Measurements from ENCODE around the gene SYT2. TPM values are rescaled to one million over a fixed set of nuclear protein-coding genes. Genes with fewer than 3 reads are reported as not detected.

Gene SYT2
- total and polyA plus RNA-seq, 8 donors = 1.1 to 5.4 (median 2.5) TPM; not detected in 1

- intact Hi-C loops (cut with DNase I) = no loop called here
- no peaks in the 10 kb centered on the region for H3K36me3 ChIP-seq
- no peak for TF ChIP-seq CTCF (IDR thresholded peaks at IDR 0.05)
- H3K27me3 ChIP-seq = peaks cover 4 to 100% of the 10 kb centered on the region in 2 donors
- DNase-seq (no peak), ATAC-seq (peak; percentile 18)
- H3K4me1 ChIP-seq = no peaks in the 10 kb centered on the region
- no peak overlapping the region for H3K4me3 ChIP-seq
- no peaks in the 10 kb centered on the region for H3K9me3 ChIP-seq
- H3K27ac ChIP-seq = no peak overlapping the region
Measured at GRCh38 chr1:202656951-202657646, 53.2 kb downstream of the SYT2 start.

GRCh38 chr1:202656057-202656456 is 54.2 kb downstream of the SYT2 start:
- no peak for TF ChIP-seq CTCF (IDR thresholded peaks at IDR 0.05)
- H3K27ac ChIP-seq = no peak overlapping the region
- peaks cover under 1 to 100% of the 10 kb centered on the region in 2 donors for H3K27me3 ChIP-seq
- H3K4me1 ChIP-seq = no peaks in the 10 kb centered on the region
- no peak overlapping the region for H3K4me3 ChIP-seq
- ATAC-seq = peak; percentile 22
- no peaks in the 10 kb centered on the region for H3K9me3 ChIP-seq
- no peak for DNase-seq
- H3K36me3 ChIP-seq = no peaks in the 10 kb centered on the region
- intact Hi-C loops (cut with DNase I) = no loop called here

- intact Hi-C loops (cut with DNase I) = no loop called here
- no peaks in the 10 kb centered on the region for H3K9me3 ChIP-seq
- no peak overlapping the region for H3K4me3 ChIP-seq
- no peaks in the 10 kb centered on the region for H3K36me3 ChIP-seq
- no peaks in the 10 kb centered on the region for H3K4me1 ChIP-seq
- DNase-seq (no peak), ATAC-seq (no peak)
- peaks cover 0 to 100% of the 10 kb centered on the region in 2 donors for H3K27me3 ChIP-seq
- H3K27ac ChIP-seq = no peak overlapping the region
- TF ChIP-seq CTCF (IDR thresholded peaks at IDR 0.05) = no peak
Measured at GRCh38 chr1:202654079-202654478, 56.2 kb downstream of the SYT2 start.

GRCh38 chr1:202649553-202650392 is 60.5 kb downstream of the SYT2 start:
- DNase-seq = peak in 1 of 4 donors; percentile 57
- Histone ChIP-seq H3K9me3 (no peaks in the 10 kb centered on the region), H3K36me3 (no peaks in the 10 kb centered on the region), H3K4me3 (no peak overlapping the region), H3K27ac (no peak overlapping the region), H3K4me1 (no peaks in the 10 kb centered on the region), H3K27me3 (peaks cover 4 to 100% of the 10 kb centered on the region in 2 donors)
- intact Hi-C loops (cut with DNase I) = no loop called here
- ATAC-seq = no peak
- no peak for TF ChIP-seq CTCF (IDR thresholded peaks at IDR 0.05)

- Histone ChIP-seq H3K4me3 (no peak overlapping the region), H3K36me3 (no peaks in the 10 kb centered on the region), H3K27me3 (peaks cover 14 to 100% of the 10 kb centered on the region in 2 donors), H3K27ac (no peak overlapping the region), H3K9me3 (no peaks in the 10 kb centered on the region), H3K4me1 (peaks cover 3 to 5% of the 10 kb centered on the region in 2 donors)
- DNase-seq = no peak
- peak; percentile 61 for ATAC-seq
- no peak for TF ChIP-seq CTCF (IDR thresholded peaks at IDR 0.05)
- intact Hi-C loops (cut with DNase I) = no loop called here
Measured at GRCh38 chr1:202648605-202649226, 61.5 kb downstream of the SYT2 start.

Data from left lung (tissue), 10 donors.